ENCODE results near the gene RASSF4. TPM values are rescaled to one million over a fixed set of nuclear protein-coding genes. Genes with fewer than 3 reads are reported as not detected.

RASSF4 gene
- total and polyA plus RNA-seq, 4 experiments from 2014 or later = 0.08 to 1.8 (median 0.92) TPM

- ChIA-PET CTCF (ENCODE audit: partially characterized antibody) (interaction anchor here (0.7 to 0.9 kb wide), 2 partner anchors 10 kb away, joined by 3 read pairs; no protein-coding TSS in a partner anchor), POLR2A (ENCODE audit: partially characterized antibody) (no interaction called here)
- H3K36me3 ChIP-seq (ENCODE audit: insufficient read depth, low read length) = no peaks in the 10 kb centered on the region
- intact Hi-C loops (cut with micrococcal nuclease) = no loop called here
- no peaks in the 10 kb centered on the region for H3K4me1 ChIP-seq (ENCODE audit: insufficient read depth, low read length)
- H3K27ac Mint-ChIP-seq = no peak overlapping the region
- H3K9me3 ChIP-seq (ENCODE audit: control insufficient read depth in 1 of 2, low read length in 2 of 2) = no peaks in the 10 kb centered on the region
- H3K4me3 Mint-ChIP-seq = no peak overlapping the region
- H3K9me3 Mint-ChIP-seq = no peaks in the 10 kb centered on the region
- no peak overlapping the region for H3K4me3 ChIP-seq (ENCODE audit: low read length in 2 of 2)
- no peaks in the 10 kb centered on the region for H3K4me1 Mint-ChIP-seq
- H3K36me3 Mint-ChIP-seq = no peaks in the 10 kb centered on the region
- no peak overlapping the region for H3K27ac ChIP-seq (ENCODE audit: low read depth, low read length)
- DNase-seq = no peak
- H3K27me3 Mint-ChIP-seq = peaks cover 0 to 2% of the 10 kb centered on the region in 2 donors
- no peaks in the 10 kb centered on the region for H3K27me3 ChIP-seq (ENCODE audit: insufficient read depth, low read length)
Observed at GRCh38 chr10:44922796-44923545, 36.6 kb upstream of the RASSF4 start.

- Mint-ChIP-seq H3K27me3 (peaks cover 0 to 2% of the 10 kb centered on the region in 2 donors), H3K27ac (no peak overlapping the region), H3K4me1 (no peaks in the 10 kb centered on the region), H3K4me3 (no peak overlapping the region), H3K36me3 (no peaks in the 10 kb centered on the region), H3K9me3 (no peaks in the 10 kb centered on the region)
- no peaks in the 10 kb centered on the region for H3K27me3 ChIP-seq (ENCODE audit: insufficient read depth, low read length)
- no peaks in the 10 kb centered on the region for H3K4me1 ChIP-seq (ENCODE audit: insufficient read depth, low read length)
- ChIA-PET CTCF (ENCODE audit: partially characterized antibody) (interaction anchor here (0.9 kb wide), 1 partner anchor 9 kb away, joined by 3 read pairs; no protein-coding TSS in a partner anchor), POLR2A (ENCODE audit: partially characterized antibody) (no interaction called here)
- DNase-seq = no peak
- no peaks in the 10 kb centered on the region for H3K9me3 ChIP-seq (ENCODE audit: control insufficient read depth in 1 of 2, low read length in 2 of 2)
- intact Hi-C loops (cut with micrococcal nuclease) = no loop called here
- H3K36me3 ChIP-seq (ENCODE audit: insufficient read depth, low read length) = no peaks in the 10 kb centered on the region
- no peak overlapping the region for H3K4me3 ChIP-seq (ENCODE audit: low read length in 2 of 2)
- no peak overlapping the region for H3K27ac ChIP-seq (ENCODE audit: low read depth, low read length)
Observed at GRCh38 chr10:44923611-44924010, 36.0 kb upstream of the RASSF4 start.

- Mint-ChIP-seq H3K4me3 (no peak overlapping the region), H3K9me3 (no peaks in the 10 kb centered on the region), H3K4me1 (no peaks in the 10 kb centered on the region), H3K27me3 (peaks cover 0 to 2% of the 10 kb centered on the region in 2 donors), H3K36me3 (no peaks in the 10 kb centered on the region), H3K27ac (no peak overlapping the region)
- H3K4me1 ChIP-seq (ENCODE audit: insufficient read depth, low read length) = no peaks in the 10 kb centered on the region
- POLR2A ChIA-PET (ENCODE audit: partially characterized antibody) = no interaction called here
- H3K4me3 ChIP-seq (ENCODE audit: low read length in 2 of 2) = no peak overlapping the region
- CTCF ChIA-PET (ENCODE audit: partially characterized antibody) = interaction anchor here (1.4 kb wide), 1 partner anchor 9 kb away, joined by 4 read pairs; no protein-coding TSS in a partner anchor
- no peaks in the 10 kb centered on the region for H3K36me3 ChIP-seq (ENCODE audit: insufficient read depth, low read length)
- no peaks in the 10 kb centered on the region for H3K9me3 ChIP-seq (ENCODE audit: control insufficient read depth in 1 of 2, low read length in 2 of 2)
- no peaks in the 10 kb centered on the region for H3K27me3 ChIP-seq (ENCODE audit: insufficient read depth, low read length)
- no peak for DNase-seq
- intact Hi-C loops (cut with micrococcal nuclease) = no loop called here
- no peak overlapping the region for H3K27ac ChIP-seq (ENCODE audit: low read depth, low read length)
Observed at GRCh38 chr10:44924261-44925040, 35.2 kb upstream of the RASSF4 start.

- no peaks in the 10 kb centered on the region for H3K4me1 Mint-ChIP-seq
- Histone ChIP-seq H3K27ac (ENCODE audit: low read depth, low read length) (no peak overlapping the region), H3K9me3 (ENCODE audit: control insufficient read depth in 1 of 2, low read length in 2 of 2) (no peaks in the 10 kb centered on the region), H3K36me3 (ENCODE audit: insufficient read depth, low read length) (no peaks in the 10 kb centered on the region), H3K4me3 (ENCODE audit: low read length in 2 of 2) (no peak overlapping the region), H3K27me3 (ENCODE audit: insufficient read depth, low read length) (no peaks in the 10 kb centered on the region), H3K4me1 (ENCODE audit: insufficient read depth, low read length) (no peaks in the 10 kb centered on the region)
- no peak for DNase-seq
- ChIA-PET CTCF (ENCODE audit: partially characterized antibody) (interaction anchor here (0.6 to 1.4 kb wide), 2 partner anchors 8 to 9 kb away, joined by 3 to 4 read pairs; no protein-coding TSS in a partner anchor), POLR2A (ENCODE audit: partially characterized antibody) (no interaction called here)
- H3K27me3 Mint-ChIP-seq = no peaks in the 10 kb centered on the region
- no peaks in the 10 kb centered on the region for H3K36me3 Mint-ChIP-seq
- no peaks in the 10 kb centered on the region for H3K9me3 Mint-ChIP-seq
- H3K4me3 Mint-ChIP-seq = no peak overlapping the region
- intact Hi-C loops (cut with micrococcal nuclease) = no loop called here
- no peak overlapping the region for H3K27ac Mint-ChIP-seq
Observed at GRCh38 chr10:44925224-44925623, 34.4 kb upstream of the RASSF4 start.

- Histone ChIP-seq H3K9me3 (ENCODE audit: control insufficient read depth in 1 of 2, low read length in 2 of 2) (no peaks in the 10 kb centered on the region), H3K4me3 (ENCODE audit: low read length in 2 of 2) (no peak overlapping the region), H3K4me1 (ENCODE audit: insufficient read depth, low read length) (no peaks in the 10 kb centered on the region), H3K36me3 (ENCODE audit: insufficient read depth, low read length) (no peaks in the 10 kb centered on the region), H3K27ac (ENCODE audit: low read depth, low read length) (no peak overlapping the region), H3K27me3 (ENCODE audit: insufficient read depth, low read length) (no peaks in the 10 kb centered on the region)
- no peaks in the 10 kb centered on the region for H3K4me1 Mint-ChIP-seq
- intact Hi-C loops (cut with micrococcal nuclease) = no loop called here
- no peak for DNase-seq
- no peak overlapping the region for H3K4me3 Mint-ChIP-seq
- H3K36me3 Mint-ChIP-seq = no peaks in the 10 kb centered on the region
- peaks cover 0 to 3% of the 10 kb centered on the region in 2 donors for H3K27me3 Mint-ChIP-seq
- ChIA-PET POLR2A (ENCODE audit: partially characterized antibody) (no interaction called here), CTCF (ENCODE audit: partially characterized antibody) (interaction anchor here (0.6 to 1.4 kb wide), 2 partner anchors 8 to 9 kb away, joined by 3 to 4 read pairs; no protein-coding TSS in a partner anchor)
- H3K27ac Mint-ChIP-seq = no peak overlapping the region
- no peaks in the 10 kb centered on the region for H3K9me3 Mint-ChIP-seq
Observed at GRCh38 chr10:44925811-44926750, 33.5 kb upstream of the RASSF4 start.

- ChIA-PET CTCF (ENCODE audit: partially characterized antibody) (no interaction called here), POLR2A (ENCODE audit: partially characterized antibody) (no interaction called here)
- intact Hi-C loops (cut with micrococcal nuclease) = no loop called here
- Histone ChIP-seq H3K4me3 (ENCODE audit: low read length in 2 of 2) (no peak overlapping the region), H3K27ac (ENCODE audit: low read depth, low read length) (no peak overlapping the region), H3K9me3 (ENCODE audit: control insufficient read depth in 1 of 2, low read length in 2 of 2) (no peaks in the 10 kb centered on the region), H3K27me3 (ENCODE audit: insufficient read depth, low read length) (no peaks in the 10 kb centered on the region), H3K36me3 (ENCODE audit: insufficient read depth, low read length) (no peaks in the 10 kb centered on the region), H3K4me1 (ENCODE audit: insufficient read depth, low read length) (no peaks in the 10 kb centered on the region)
- H3K27me3 Mint-ChIP-seq = peaks cover 0 to 6% of the 10 kb centered on the region in 2 donors
- DNase-seq = no peak
- no peak overlapping the region for H3K4me3 Mint-ChIP-seq
- H3K4me1 Mint-ChIP-seq = no peaks in the 10 kb centered on the region
- H3K9me3 Mint-ChIP-seq = no peaks in the 10 kb centered on the region
- no peak overlapping the region for H3K27ac Mint-ChIP-seq
- no peaks in the 10 kb centered on the region for H3K36me3 Mint-ChIP-seq
Observed at GRCh38 chr10:44926751-44927351, 32.8 kb upstream of the RASSF4 start.

Measured in CD4-positive, alpha-beta memory T cell (primary cell).